ENCODE measurements around the gene SOX10.
A peak's percentile ranks its signal among the peaks of the same experiment; 100 is the strongest.
"Not testable (repeated sequence)": the region's sequence is repeated elsewhere in the genome, so short reads cannot be mapped to it uniquely, and the experiment has no call there.

SOX10 gene

GRCh38 chr22:37959231-37959825 is 25.0 kb downstream of the SOX10 start:
- no peak for DNase-seq (ENCODE audit: low read depth)

GRCh38 chr22:37957232-37957631 is 27.1 kb downstream of the SOX10 start:
- DNase-seq (ENCODE audit: low read depth), result no peak

- DNase-seq (ENCODE audit: low read depth), result not testable (repeated sequence)
Observed at GRCh38 chr22:37955825-37956397, 28.4 kb downstream of the SOX10 start.

DNA sequence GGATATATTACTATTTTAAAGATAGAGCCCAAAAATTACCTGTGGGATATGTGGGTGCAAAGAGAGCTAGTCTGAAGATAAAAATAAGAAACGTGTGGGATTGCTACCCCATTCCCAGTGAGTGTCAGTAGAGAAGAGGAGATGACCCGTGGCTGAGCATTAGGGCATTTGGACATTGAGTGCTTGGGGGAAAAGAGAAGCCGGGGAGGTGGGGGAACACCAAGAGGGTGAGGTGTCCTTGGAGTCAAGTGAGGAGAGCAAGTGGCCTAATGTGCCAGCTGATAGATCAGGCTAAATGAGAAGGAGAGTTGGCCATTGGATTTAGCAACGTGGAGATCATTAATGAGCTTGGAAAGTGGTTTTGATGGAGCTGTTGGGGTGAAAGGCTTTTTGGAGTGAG is 29.7 kb downstream of the SOX10 start:
- no peak for DNase-seq (ENCODE audit: low read depth)

GRCh38 chr22:37953437-37954179 is 30.7 kb downstream of the SOX10 start, which contains the start of the genes C22orf23 and POLR2F:
C22orf23 (minus strand) TSS chr22:37953601; CDS start chr22:37953149, 452 bp downstream.
POLR2F (plus strand) TSS chr22:37953699; CDS start chr22:37953788, 89 bp downstream.
- peak; percentile 89 for DNase-seq (ENCODE audit: low read depth)

GRCh38 chr22:37953062-37953436 is 31.3 kb downstream of the SOX10 start:
- DNase-seq (ENCODE audit: low read depth), result no peak

DNA sequence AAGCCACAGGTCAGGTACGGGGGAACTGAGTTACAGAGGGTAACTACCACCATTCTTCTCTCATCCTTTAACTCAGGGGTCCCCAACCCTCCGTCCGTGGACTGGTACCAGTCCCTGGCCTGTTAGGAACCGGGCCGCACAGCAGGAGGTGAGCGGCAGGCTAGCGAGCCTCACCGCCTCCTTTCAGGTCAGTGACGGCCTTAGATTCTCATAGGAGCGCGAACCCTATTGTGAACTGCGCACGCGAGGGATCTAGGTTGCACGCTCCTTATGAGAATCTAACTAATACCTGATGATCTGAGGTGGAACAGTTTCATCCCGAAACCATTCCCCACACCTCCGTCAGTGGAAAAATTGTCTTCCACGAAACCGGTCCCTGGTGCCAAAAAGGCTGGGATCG is 31.7 kb downstream of the SOX10 start:
- not testable (repeated sequence) for DNase-seq (ENCODE audit: low read depth)

GRCh38 chr22:37951305-37951704 is 33.0 kb downstream of the SOX10 start:
- DNase-seq (ENCODE audit: low read depth), result no peak

- not testable (repeated sequence) for DNase-seq (ENCODE audit: low read depth)
Observed at GRCh38 chr22:37947142-37947795, 37.1 kb downstream of the SOX10 start.

- not testable (repeated sequence) for DNase-seq (ENCODE audit: low read depth)
Observed at GRCh38 chr22:37944423-37944822, 39.9 kb downstream of the SOX10 start.

GRCh38 chr22:37943825-37944198 is 40.5 kb downstream of the SOX10 start:
- DNase-seq (ENCODE audit: low read depth), result no peak

DNA sequence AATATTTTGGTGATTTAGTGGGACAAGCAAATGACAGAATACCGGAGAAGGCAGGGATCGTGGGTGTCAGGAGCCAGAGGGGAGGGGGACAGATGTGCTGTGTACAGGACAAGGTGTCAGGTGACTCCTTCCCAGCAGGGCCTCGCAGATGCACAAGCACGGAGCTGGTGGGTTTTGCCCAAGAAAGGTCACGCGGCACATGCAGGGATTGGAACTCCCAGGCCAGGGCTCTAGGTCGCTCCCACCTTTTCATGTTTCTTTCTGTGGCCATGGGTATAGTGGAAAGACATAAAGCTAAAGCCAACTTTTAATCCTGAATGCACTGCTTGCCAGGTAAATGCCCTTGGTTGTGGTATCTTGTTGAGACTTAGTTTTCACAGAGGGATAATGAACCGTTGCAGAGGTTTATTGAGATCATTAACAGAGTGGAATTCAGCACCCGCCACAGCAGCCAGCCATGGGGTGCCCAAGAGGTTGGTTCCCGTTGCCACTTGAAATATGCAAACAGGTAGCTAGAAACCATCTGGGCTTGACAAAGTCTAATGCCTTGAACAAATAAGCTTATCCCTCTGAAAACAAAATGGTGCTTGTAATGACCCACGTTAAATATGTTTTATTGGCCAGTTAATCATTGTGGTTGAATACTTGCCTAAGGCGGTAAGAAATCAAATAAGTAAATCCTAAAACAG is 41.1 kb downstream of the SOX10 start:
- no peak for DNase-seq (ENCODE audit: low read depth)

GRCh38 chr22:37942133-37942532 is 42.2 kb downstream of the SOX10 start:
- no peak for DNase-seq (ENCODE audit: low read depth)

GRCh38 chr22:37940698-37941376 is 43.5 kb downstream of the SOX10 start:
- no peak for DNase-seq (ENCODE audit: low read depth)

GRCh38 chr22:37933711-37934376 is 50.5 kb downstream of the SOX10 start:
- DNase-seq (ENCODE audit: low read depth), result peak; percentile 67

DNA sequence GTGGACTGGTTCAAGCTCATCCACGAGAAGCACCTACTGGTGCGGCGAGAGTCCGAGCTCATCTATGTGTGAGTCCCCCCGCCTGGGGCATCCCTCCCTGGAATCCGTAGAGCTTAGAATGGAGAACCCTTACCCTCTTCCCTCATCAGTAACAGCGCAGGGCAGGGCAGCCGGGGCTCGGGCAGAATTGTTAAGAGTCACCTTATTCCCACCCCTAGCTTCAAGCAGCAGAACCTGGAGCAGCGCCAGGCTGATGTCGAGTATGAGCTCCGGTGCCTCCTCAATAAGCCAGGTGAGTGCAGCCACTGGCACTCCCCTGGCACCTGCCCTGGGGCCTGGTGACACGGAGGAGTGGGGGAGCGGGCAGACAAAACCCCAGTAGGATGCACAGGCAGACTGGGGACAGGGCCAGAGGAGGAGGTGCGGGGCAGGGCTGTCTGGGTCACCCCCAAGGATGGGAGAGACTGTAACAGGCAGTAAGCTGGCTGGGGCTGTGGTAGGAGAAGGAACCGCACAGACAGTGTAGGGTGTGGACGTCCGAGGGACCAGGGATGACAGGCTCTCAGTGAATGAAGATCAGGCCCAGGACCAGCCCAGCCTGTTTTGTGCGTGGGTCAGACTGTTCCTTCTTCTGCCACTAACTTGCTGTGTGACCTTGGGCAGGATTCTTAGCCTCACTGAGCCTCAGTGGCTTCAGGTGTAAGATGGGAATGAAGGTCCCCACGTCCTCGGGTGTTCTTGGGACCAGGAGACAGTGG is 51.4 kb downstream of the SOX10 start:
- no peak for DNase-seq (ENCODE audit: low read depth)

DNA sequence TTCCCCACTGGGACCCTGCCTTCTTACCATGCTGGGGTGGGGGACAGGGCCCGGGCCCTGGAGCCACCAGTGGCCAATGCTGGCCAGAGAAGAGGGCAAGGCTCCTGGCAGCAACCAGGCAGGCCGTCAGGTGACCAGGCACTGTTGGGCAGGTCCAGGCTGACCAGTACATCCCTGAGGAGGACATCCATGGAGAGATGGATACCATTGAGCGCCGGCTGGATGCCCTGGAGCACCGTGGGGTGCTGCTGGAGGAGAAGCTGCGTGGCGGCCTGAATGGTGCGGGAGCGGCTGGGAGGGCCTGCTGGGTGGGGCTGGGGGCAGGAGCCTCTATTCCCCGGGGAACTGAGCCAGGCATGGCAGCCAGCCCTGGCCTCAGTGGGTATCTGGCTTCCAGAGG is 52.0 kb downstream of the SOX10 start:
- no peak for DNase-seq (ENCODE audit: low read depth)

DNA sequence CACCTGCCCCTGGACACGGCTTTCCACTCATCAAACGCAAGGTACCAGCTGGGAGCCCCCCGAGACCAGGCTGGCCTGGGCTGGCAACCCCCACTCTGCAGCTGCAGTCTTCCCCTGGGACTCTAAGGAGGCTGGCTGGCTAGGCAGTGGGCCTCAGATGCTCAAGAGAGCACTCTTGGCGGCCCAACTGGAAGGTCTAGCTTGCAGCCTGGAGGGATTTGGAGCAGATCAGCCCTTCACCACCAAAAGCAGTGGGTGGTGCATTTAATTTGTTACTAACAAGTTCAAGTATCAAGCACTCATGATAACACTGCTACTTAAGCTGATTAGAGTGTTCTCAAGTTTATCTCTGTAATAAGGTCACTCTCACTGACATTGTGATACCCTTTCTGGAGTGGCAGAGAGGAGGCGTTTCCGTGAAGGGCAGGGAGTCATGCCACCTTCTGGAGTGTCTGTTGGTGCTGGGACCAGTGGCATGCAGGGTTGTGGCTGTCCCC is 52.4 kb downstream of the SOX10 start:
- DNase-seq (ENCODE audit: low read depth), result no peak

DNA sequence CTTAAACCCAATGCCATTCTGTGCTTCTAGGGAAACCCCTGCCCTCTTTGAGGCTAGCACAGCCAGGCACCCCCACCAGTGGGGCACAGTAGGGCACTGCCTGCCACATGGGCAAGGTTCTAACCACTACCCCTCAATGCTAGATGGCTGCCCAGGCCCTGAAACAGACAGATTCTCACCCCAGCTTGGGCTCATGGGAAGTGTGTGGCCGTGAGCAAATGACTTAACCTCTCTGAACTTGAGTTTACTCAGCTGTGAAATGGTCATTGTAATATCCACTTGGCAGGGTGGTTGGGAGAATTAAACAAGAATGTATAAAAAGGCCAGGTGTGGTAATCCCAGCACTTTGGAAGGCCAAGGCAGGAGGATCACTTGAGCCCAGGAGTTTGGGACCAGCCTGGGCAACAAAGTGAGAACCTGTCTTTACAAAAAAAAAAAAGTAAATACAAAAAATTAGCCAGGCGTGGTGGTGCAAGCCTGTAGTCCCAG is 53.4 kb downstream of the SOX10 start:
- no peak for DNase-seq (ENCODE audit: low read depth)
